B cell (primary cell): ENCODE data around the gene PRIMPOL. TPM values are rescaled to one million over a fixed set of nuclear protein-coding genes. Genes with fewer than 3 reads are reported as not detected.

ENCODE experiments used
- ATAC-seq: fragments of 200-7000 bp; cut with Tn5 transposase; one replicate; pipeline ENCODE4 v1.10.0; 2021; ENCODE audit warnings: low read depth, mild to moderate bottlenecking, moderate number of reproducible peaks, moderate library complexity
- CTCF ChIA-PET: fragments of 350-600 bp; sonication (Branson Sonifier 250); formaldehyde crosslinking; loops from one replicate; lab custom pipeline; 2021; ENCODE audit warnings: antibody characterized with exemption, inconsistent platforms; lab: Charles Lee
- POLR2A ChIA-PET: fragments of 350-600 bp; sonication (Branson Sonifier 250); formaldehyde crosslinking; loops from one replicate; lab custom pipeline; 2021; ENCODE audit warnings: antibody characterized with exemption; lab: Charles Lee
- DNase-seq: peaks from one replicate; pipeline ENCODE4 v3.0.0; 2013
- H2AFZ ChIP-seq: 2 replicates; pipeline ENCODE4 v1.6.1; 2012; ENCODE audit warnings: mild to moderate bottlenecking, low read depth, low read length; ENCODE audit not compliant: insufficient read depth, poor library complexity, severe bottlenecking
- H3K27ac ChIP-seq, 2 donors: 1 replicate in 1 of 2; 2 replicates in 1 of 2; pipeline ENCODE4 v1.5.1; 2012 to 2013; ENCODE audit warnings: low read length in 2 of 2, mild to moderate bottlenecking in 2 of 2, moderate library complexity in 1 of 2
- H3K27me3 ChIP-seq, 4 experiments: fragments of 200-600 bp in 1 of 4; sonication (generic) in 1 of 4; replicated peaks in 1 of 4; 1 replicate in 2 of 4; 2 replicates in 2 of 4; pipeline versions ENCODE4 v1.6.1 to v1.7.0; 2013 to 2016; ENCODE audit warnings: low read length in 3 of 4, mild to moderate bottlenecking in 2 of 4, mixed read lengths in 1 of 4, moderate library complexity in 1 of 4; ENCODE audit not compliant: insufficient read depth in 4 of 4, control insufficient read depth in 3 of 4; ENCODE audit errors: control extremely low read depth in 1 of 4
- H3K36me3 ChIP-seq, 2 experiments: replicated peaks in 1 of 2; 1 replicate in 1 of 2; 2 replicates in 1 of 2; pipeline versions ENCODE4 v1.6.1 to v1.7.1; 2013; ENCODE audit warnings: low read length in 1 of 2; ENCODE audit not compliant: insufficient read depth in 2 of 2, control insufficient read depth in 1 of 2; ENCODE audit errors: control extremely low read depth in 1 of 2, extremely low read depth in 1 of 2
- H3K4me1 ChIP-seq, 2 donors: fragments of 200-600 bp in 1 of 2; sonication (generic) in 1 of 2; 1 replicate in 1 of 2; 2 replicates in 1 of 2; pipeline versions ENCODE4 v1.5.1 to v1.6.1; 2013 to 2017; ENCODE audit warnings: low read length in 2 of 2; ENCODE audit not compliant: control insufficient read depth in 2 of 2, insufficient read depth in 2 of 2
- H3K4me2 ChIP-seq: replicated peaks from 2 replicates; pipeline ENCODE3; 2012; ENCODE audit warnings: mild to moderate bottlenecking, low read depth, low read length; ENCODE audit not compliant: poor library complexity, severe bottlenecking
- H3K4me3 ChIP-seq, 5 experiments: fragments of 200-600 bp in 1 of 5; sonication (generic) in 1 of 5; 1 replicate in 3 of 5; 2 replicates in 2 of 5; pipeline versions ENCODE4 v1.5.1 to v1.7.0; 2011 to 2016; ENCODE audit warnings: low read length in 4 of 5, mild to moderate bottlenecking in 4 of 5, low read depth in 2 of 5, control low read depth in 1 of 5, moderate library complexity in 1 of 5; ENCODE audit not compliant: insufficient read depth in 1 of 5; ENCODE audit errors: control extremely low read depth in 1 of 5, extremely low read depth in 1 of 5
- H3K79me2 ChIP-seq: fragments of 200-600 bp; sonication (generic); one replicate; pipeline ENCODE4 v1.6.0; 2016; ENCODE audit warnings: low read length; ENCODE audit not compliant: control insufficient read depth, insufficient read depth
- H3K9ac ChIP-seq: fragments of 200-600 bp; sonication (generic); 2 replicates; pipeline ENCODE4 v1.6.1; 2017; ENCODE audit warnings: mild to moderate bottlenecking, low read length, moderate library complexity
- H3K9me3 ChIP-seq, 3 donors: one replicate each; pipeline versions ENCODE4 v1.6.1 to v1.7.1; 2013; ENCODE audit warnings: low read length in 2 of 3; ENCODE audit not compliant: control insufficient read depth in 2 of 3, insufficient read depth in 1 of 3; ENCODE audit errors: control extremely low read depth in 1 of 3
- H4K20me1 ChIP-seq: 2 replicates; pipeline ENCODE4 v1.6.0; 2012; ENCODE audit warnings: mild to moderate bottlenecking, low read length; ENCODE audit not compliant: insufficient read depth, control insufficient read depth, poor library complexity, severe bottlenecking
- H3K27ac Mint-ChIP-seq: one replicate; pipeline ENCODE4 v1.8.0; 2021; ENCODE audit warnings: mixed read lengths
- H3K27me3 Mint-ChIP-seq: one replicate; pipeline ENCODE4 v1.8.0; 2021; ENCODE audit warnings: mixed read lengths
- H3K4me1 Mint-ChIP-seq: one replicate; pipeline ENCODE4 v1.8.0; 2021; ENCODE audit warnings: mixed read lengths
- H3K4me3 Mint-ChIP-seq: one replicate; pipeline ENCODE4 v1.8.0; 2021; ENCODE audit warnings: mixed read lengths
- H3K9me3 Mint-ChIP-seq: one replicate; pipeline ENCODE4 v1.8.0; 2022; ENCODE audit warnings: mixed read lengths; ENCODE audit not compliant: insufficient read depth
- EZH2 ChIP-seq: IDR thresholded peaks from 2 replicates; pipeline ENCODE4 v1.6.1; 2012; ENCODE audit warnings: borderline replicate concordance, low read depth, mild to moderate bottlenecking, moderate library complexity, low read length; ENCODE audit not compliant: insufficient read depth, poor library complexity, severe bottlenecking
- WGBS: methylation state at CpG from one replicate; pipeline ENCODE4 v1.1.5; 2013; ENCODE audit warnings: missing lambda C conversion rate; ENCODE audit not compliant: insufficient coverage; 5-methylcytosine and 5-hydroxymethylcytosine counted together
- intact Hi-C: fragments of 100-400 bp; cut with micrococcal nuclease; formaldehyde crosslinking; loops from one replicate; pipeline ENCODE4 v1.10.0; 2022
- polyA plus RNA-seq: library from polyadenylated mRNA; depleted of rRNA; stranded (reverse); fragments of >200 nt; gene quantifications from 2 replicates; pipeline ENCODE4 v1.2.3, GENCODE V29; 2012
- total RNA-seq, 2 donors: library from RNA; stranded (reverse); fragments of 120-200 nt in 1 of 2; gene quantifications; 1 replicate in 1 of 2; 2 replicates in 1 of 2; pipeline versions ENCODE4 v1.2.3 to v1.2.4, GENCODE V29; 2013 to 2022
- TF ChIP-seq, protein P1 (sequence below): fragments of 200-600 bp; IDR thresholded peaks from one replicate; pipeline ENCODE4 v1.8.0; 2022; ENCODE audit warnings: antibody characterized with exemption, mild to moderate bottlenecking

The PRIMPOL gene
- total and polyA plus RNA-seq, 2 donors (not counting 1 experiment from before 2014, with no cell fraction given) = 15.4 to 16.3 TPM

DNA sequence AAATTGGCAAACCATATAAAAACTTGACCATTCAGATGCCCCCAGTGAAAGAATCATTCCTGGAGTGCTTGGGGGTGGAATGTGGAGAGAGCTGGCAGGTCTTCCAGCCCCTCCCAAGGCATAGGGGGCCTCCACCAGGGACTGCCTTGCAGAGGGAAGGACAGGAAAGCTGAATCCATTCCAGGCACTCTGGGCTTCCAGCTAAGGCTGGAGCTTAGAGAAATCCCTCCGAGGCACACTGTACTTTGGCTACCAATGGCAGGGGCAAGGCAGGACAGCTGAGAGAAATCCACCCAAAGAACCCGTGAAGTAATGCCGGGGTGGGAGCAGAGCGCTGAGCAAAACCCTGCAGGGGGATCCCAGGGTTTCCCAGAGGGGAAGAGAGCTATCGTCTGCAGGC is 80.4 kb downstream of the PRIMPOL start:
- TF ChIP-seq, protein P1, sequence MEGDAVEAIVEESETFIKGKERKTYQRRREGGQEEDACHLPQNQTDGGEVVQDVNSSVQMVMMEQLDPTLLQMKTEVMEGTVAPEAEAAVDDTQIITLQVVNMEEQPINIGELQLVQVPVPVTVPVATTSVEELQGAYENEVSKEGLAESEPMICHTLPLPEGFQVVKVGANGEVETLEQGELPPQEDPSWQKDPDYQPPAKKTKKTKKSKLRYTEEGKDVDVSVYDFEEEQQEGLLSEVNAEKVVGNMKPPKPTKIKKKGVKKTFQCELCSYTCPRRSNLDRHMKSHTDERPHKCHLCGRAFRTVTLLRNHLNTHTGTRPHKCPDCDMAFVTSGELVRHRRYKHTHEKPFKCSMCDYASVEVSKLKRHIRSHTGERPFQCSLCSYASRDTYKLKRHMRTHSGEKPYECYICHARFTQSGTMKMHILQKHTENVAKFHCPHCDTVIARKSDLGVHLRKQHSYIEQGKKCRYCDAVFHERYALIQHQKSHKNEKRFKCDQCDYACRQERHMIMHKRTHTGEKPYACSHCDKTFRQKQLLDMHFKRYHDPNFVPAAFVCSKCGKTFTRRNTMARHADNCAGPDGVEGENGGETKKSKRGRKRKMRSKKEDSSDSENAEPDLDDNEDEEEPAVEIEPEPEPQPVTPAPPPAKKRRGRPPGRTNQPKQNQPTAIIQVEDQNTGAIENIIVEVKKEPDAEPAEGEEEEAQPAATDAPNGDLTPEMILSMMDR = no peak
- no peak for TF ChIP-seq EZH2
- no peak for DNase-seq
- Mint-ChIP-seq H3K27me3 (no peaks in the 10 kb centered on the region), H3K9me3 (no peaks in the 10 kb centered on the region), H3K4me3 (no peak overlapping the region), H3K4me1 (peaks cover 37% of the 10 kb centered on the region), H3K27ac (no peak overlapping the region)
- whole genome bisulfite sequencing = 98% methylated on average over 5 of the region's 5 CpGs
- Histone ChIP-seq H3K36me3 (peaks cover 0 to under 1% of the 10 kb centered on the region in 2 experiments), H3K4me3 (no peak overlapping the region), H4K20me1 (no peaks in the 10 kb centered on the region), H3K27me3 (no peaks in the 10 kb centered on the region), H3K79me2 (peaks cover 6% of the 10 kb centered on the region), H3K9me3 (no peaks in the 10 kb centered on the region), H3K27ac (no peak overlapping the region), H2AFZ (no peak overlapping the region), H3K9ac (no peak overlapping the region), H3K4me1 (peaks cover 12 to 24% of the 10 kb centered on the region in 2 donors), H3K4me2 (no peak overlapping the region)
- ChIA-PET POLR2A (no interaction called here), CTCF (interaction anchor here (1.1 kb wide), 1 partner anchor 16 kb away, joined by 3 read pairs; no protein-coding TSS in a partner anchor)
- intact Hi-C loops = loop anchor here (5.0 to 10.0 kb wide), 5 partner anchors 255 to 1288 kb away; partner anchors contain the start of genes CDKN2AIP, IRF2 and SLC25A4
- ATAC-seq = no peak

- Histone ChIP-seq H3K79me2 (peaks cover 6% of the 10 kb centered on the region), H3K9me3 (no peaks in the 10 kb centered on the region), H3K36me3 (no peaks in the 10 kb centered on the region), H4K20me1 (no peaks in the 10 kb centered on the region), H3K4me1 (peaks cover 12 to 19% of the 10 kb centered on the region in 2 donors), H3K9ac (no peak overlapping the region), H3K4me2 (no peak overlapping the region), H2AFZ (no peak overlapping the region), H3K27ac (no peak overlapping the region), H3K27me3 (no peaks in the 10 kb centered on the region), H3K4me3 (no peak overlapping the region)
- Mint-ChIP-seq H3K27me3 (no peaks in the 10 kb centered on the region), H3K4me1 (peaks cover 32% of the 10 kb centered on the region), H3K4me3 (no peak overlapping the region), H3K9me3 (no peaks in the 10 kb centered on the region), H3K27ac (no peak overlapping the region)
- ChIA-PET CTCF (interaction anchor here (0.6 to 1.2 kb wide), 2 partner anchors 11 to 85 kb away, joined by 3 to 4 read pairs; no protein-coding TSS in a partner anchor), POLR2A (no interaction called here)
- ATAC-seq (no peak), DNase-seq (no peak)
- TF ChIP-seq, protein P1 = no peak
- no CpG with 5 or more reads among the region's 6 CpGs for WGBS
- intact Hi-C loops = loop anchor here (5.0 to 10.0 kb wide), 5 partner anchors 256 to 1289 kb away; partner anchors contain the start of genes CDKN2AIP, IRF2 and SLC25A4
Observed at GRCh38 chr4:184731056-184731455, 81.5 kb downstream of the PRIMPOL start.
